Activated CD8-positive, alpha-beta memory T cell treated with anti-CD3 and anti-CD28 coated beads for 48 hours (primary cell): ENCODE results near the gene GHITM.

ENCODE experiments used
- DNase-seq, 3 experiments: peaks; one replicate each; pipeline ENCODE4 v3.0.0-alpha.2; 2020; ENCODE audit warnings: low read depth in 2 of 3, low spot score in 2 of 3

GHITM gene

DNA sequence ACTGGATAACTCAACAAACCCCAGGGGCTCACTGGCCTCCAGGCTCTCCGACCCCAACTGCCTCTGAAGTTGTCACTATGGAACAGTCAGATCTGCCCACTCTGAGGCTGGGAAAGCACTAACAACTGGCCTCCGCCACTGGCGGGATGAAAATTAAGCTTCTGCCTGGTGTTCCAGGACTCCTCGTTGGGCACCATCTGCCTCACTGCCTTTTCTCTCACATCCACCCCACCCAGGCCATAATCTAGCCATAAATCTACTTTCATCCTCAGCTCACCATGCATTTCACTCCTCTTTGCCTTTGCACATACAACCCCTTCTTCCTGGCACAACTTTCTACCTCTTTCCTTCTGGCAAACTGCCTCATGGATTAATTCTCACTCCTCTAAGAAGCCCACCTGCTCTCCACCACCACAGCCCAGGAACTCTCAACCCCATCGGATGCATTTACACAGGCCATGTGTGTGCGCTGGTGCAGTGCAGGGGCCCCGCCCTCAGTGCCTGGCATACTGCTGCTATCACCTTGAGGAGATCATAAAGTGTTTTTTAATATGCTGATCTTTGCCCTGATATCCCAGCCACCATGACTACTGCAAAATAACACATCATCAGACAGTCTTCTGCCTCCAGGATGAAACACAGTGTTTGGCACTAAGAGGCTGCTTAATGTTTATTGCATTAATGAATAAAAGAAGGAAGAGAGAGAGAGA, 59.1 kb downstream of the GHITM start:
- DNase-seq: no peak

DNA sequence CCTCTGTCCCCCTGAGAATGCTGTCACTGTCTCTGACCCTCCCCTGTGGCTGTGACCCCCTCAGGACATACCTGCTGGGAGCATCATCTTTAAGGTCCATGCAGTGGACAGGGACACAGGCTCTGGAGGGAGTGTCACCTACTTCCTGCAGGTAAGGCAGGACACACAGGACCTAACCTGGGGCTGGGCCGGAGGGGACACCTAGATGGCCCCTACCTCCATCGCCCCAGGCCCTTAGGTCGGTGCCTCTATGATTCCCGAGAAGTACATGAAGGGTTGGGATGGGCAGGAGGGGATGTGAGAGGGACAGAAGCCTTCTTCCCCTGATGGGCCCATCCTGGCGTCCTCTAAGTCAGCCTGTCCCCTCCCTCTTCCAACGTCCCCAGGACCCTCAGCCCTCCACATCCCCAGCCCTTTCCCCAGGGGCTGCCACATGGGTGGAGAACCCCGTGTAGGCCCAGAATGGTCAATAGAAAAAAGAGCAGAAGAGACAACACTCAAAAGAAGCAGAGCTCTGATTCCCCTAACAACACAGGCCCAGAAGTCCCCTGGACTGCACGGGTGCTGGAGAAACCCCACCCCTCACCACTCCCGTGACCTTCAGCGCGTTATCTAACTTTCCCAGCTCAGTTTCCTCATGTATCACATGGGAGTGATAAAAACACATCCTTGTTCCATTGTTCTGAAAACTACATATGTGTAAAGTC, 61.4 kb downstream of the GHITM start:
- DNase-seq: no peak

DNA sequence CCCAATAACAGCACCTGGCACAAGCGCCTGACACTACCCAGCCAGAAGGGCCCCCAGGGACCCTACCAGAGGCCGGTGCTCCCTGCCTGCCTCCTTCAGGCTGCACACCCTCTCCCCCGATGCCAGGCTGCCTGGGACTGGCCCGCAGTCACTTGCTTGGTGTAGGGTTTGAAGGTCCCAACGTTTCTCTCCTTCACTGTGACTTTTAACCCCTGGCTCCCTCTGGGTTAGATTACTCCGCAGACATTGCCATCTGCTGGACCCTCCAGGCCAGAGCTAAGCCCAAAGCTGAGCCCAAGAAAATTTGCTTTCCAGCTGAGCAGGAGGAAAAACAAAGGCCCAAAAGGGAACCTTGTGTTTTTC, 61.9 kb downstream of the GHITM start:
- DNase-seq: no peak

DNA sequence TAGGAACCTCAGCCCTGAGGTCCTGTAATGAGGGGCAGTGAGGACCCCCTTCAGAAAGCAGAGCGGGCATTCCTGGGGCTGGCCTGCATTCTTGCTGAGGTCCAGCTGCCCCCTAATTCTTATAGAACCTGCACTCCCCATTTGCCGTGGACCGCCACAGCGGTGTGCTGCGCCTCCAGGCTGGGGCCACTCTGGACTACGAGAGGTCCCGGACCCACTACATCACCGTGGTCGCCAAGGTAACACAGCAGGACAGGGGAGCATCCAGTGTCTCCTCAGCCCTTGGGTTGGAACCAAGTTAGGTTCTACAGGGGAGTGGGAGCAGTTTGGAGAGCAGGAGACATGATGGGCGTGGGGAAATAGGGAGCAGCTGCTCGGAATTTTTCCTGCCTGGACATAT, 62.4 kb downstream of the GHITM start:
- no peak for DNase-seq

DNA sequence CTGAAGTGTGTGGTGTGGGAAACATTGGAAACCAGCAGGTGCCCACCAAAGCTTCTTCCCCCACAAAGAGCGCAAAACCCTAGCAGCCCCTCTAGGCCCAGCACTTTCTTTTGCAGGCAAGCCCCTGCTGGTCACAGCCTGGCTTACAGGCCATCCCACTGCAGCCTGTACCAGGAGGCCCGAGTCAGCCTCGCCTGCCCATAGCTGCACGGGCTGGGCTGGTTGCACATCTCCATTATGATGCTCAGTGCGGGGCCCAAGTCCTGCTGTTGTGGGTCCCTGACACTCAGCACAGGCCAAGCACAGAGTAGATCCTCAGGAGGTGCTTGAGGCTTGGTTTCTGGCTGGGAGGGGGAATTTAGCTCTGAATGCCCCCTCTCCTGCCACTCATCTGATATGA, 63.0 kb downstream of the GHITM start:
- DNase-seq: no peak
